ENCODE data around the gene ZSCAN10. TPM values are rescaled to one million over a fixed set of nuclear protein-coding genes. Genes with fewer than 3 reads are reported as not detected.

Gene ZSCAN10
- total and polyA plus RNA-seq, 9 of the 15 experiments (the other 6 are each of a cell fraction or from before 2014, with no cell fraction given), result 0.22 TPM; not detected in 8

GRCh38 chr16:3123986-3124886 is 25.1 kb upstream of the ZSCAN10 start (continued):
- TF ChIP-seq E2F8 (IDR thresholded peaks at IDR 0.05; ENCODE audit: low read depth, partially characterized antibody) (peak; percentile 82), HMGXB4 (CRISPR knock-in tag; IDR thresholded peaks at IDR 0.05) (peak; percentile 76; the same call in 1 of the 2 replicates), ARID3B (CRISPR knock-in tag; IDR thresholded peaks at IDR 0.05; ENCODE audit: borderline replicate concordance) (no peak), MBD2 (IDR thresholded peaks at IDR 0.05; ENCODE audit: borderline replicate concordance, low read depth) (no peak), TEAD4 (IDR thresholded peaks at IDR 0.05; ENCODE audit: low read length) (0 out of 2 replicates have a peak, but pooled peaks have one; percentile 19), TEAD4 (CRISPR knock-in tag; IDR thresholded peaks at IDR 0.05; ENCODE audit: borderline replicate concordance) (0 out of 2 replicates have a peak, but pooled peaks have one; percentile 60), PML (IDR thresholded peaks at IDR 0.05; ENCODE audit: low read length) (no peak; the same call in none of the 2 replicates), EGR1 (conservative IDR thresholded peaks at IDR 0.05) (0 out of 2 replicates have a peak, but pooled peaks have one; percentile 14), ZNF212 (CRISPR knock-in tag; IDR thresholded peaks at IDR 0.05) (no peak), FOXK1 (CRISPR knock-in tag; IDR thresholded peaks at IDR 0.05; ENCODE audit: borderline replicate concordance) (peak; percentile 92; the same call in 1 of the 2 replicates), FOXM1 (IDR thresholded peaks at IDR 0.05; ENCODE audit: low read depth) (no peak), FOXM1 (CRISPR knock-in tag; IDR thresholded peaks at IDR 0.05; ENCODE audit: low read depth) (no peak), RUNX1 (IDR thresholded peaks at IDR 0.05; ENCODE audit: low read depth) (0 out of 2 replicates have a peak, but pooled peaks have one; percentile 43), SMC3 (conservative IDR thresholded peaks at IDR 0.05; ENCODE audit: insufficient read depth, low read depth, low read length) (no peak), MAZ (CRISPR knock-in tag; conservative IDR thresholded peaks at IDR 0.05 in 1 of 2, IDR thresholded peaks at IDR 0.05 in 1 of 2) (peak; percentile 42 to 68; a peak in 3 of 4 replicates), MXI1 (IDR thresholded peaks at IDR 0.05; ENCODE audit: low read depth, low read length) (peak; percentile 90), FIP1L1 (IDR thresholded peaks at IDR 0.05; ENCODE audit: low read depth, low read length, poor library complexity, severe bottlenecking) (peak; percentile 33), MTA3 (IDR thresholded peaks at IDR 0.05; ENCODE audit: borderline replicate concordance) (0 out of 2 replicates have a peak, but pooled peaks have one; percentile 77), KDM2B (CRISPR knock-in tag; IDR thresholded peaks at IDR 0.05) (0 out of 2 replicates have a peak, but pooled peaks have one; percentile 13)
- TF ChIP-seq, protein P1, sequence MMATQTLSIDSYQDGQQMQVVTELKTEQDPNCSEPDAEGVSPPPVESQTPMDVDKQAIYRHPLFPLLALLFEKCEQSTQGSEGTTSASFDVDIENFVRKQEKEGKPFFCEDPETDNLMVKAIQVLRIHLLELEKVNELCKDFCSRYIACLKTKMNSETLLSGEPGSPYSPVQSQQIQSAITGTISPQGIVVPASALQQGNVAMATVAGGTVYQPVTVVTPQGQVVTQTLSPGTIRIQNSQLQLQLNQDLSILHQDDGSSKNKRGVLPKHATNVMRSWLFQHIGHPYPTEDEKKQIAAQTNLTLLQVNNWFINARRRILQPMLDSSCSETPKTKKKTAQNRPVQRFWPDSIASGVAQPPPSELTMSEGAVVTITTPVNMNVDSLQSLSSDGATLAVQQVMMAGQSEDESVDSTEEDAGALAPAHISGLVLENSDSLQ (IDR thresholded peaks at IDR 0.05), result peak; percentile 70
